K562 (cell line): ENCODE data around the gene ADAM8.

Experiments used
- ATF3 ChIP-seq, 2 experiments: fragments of 450-650 bp in 1 of 2; sonication (generic) in 1 of 2; formaldehyde crosslinking in 1 of 2; IDR thresholded peaks in 1 of 2; conservative IDR thresholded peaks in 1 of 2; 2 replicates each; pipeline versions ENCODE4 v1.6.1 to v1.8.1; 2016 to 2023; ENCODE audit warnings: mild to moderate bottlenecking in 2 of 2, moderate library complexity in 2 of 2, inconsistent platforms in 1 of 2, missing genetic modification reagents in 1 of 2
- CHD7 ChIP-seq: fragments of 200-600 bp; sonication (generic); IDR thresholded peaks from one replicate; pipeline ENCODE4 v1.6.1; 2012; ENCODE audit warnings: mild to moderate bottlenecking, low read depth, low read length, inconsistent platforms
- CTCF ChIP-seq, 3 experiments: IDR thresholded peaks in 2 of 3; conservative IDR thresholded peaks in 1 of 3; 2 replicates each; pipeline ENCODE4 v1.5.1; 2011 to 2012; ENCODE audit warnings: low read length in 3 of 3, mild to moderate bottlenecking in 3 of 3, control low read depth in 2 of 3, improper control_type of control experiment in 1 of 3, inconsistent platforms in 1 of 3, low read depth in 1 of 3, mixed read lengths in 1 of 3, moderate library complexity in 1 of 3; ENCODE audit not compliant: insufficient read depth in 2 of 3
- POLR2G ChIP-seq: fragments of 200-400 bp; formaldehyde crosslinking; IDR thresholded peaks from 2 replicates; pipeline ENCODE4 v1.6.1; 2017; ENCODE audit warnings: low read depth, mild to moderate bottlenecking, antibody characterized with exemption, low read length, moderate library complexity
- RNF219 ChIP-seq: fragments of 250-450 bp; sonication (Bioruptor Pico); IDR thresholded peaks from 2 replicates; pipeline ENCODE4 v1.5.0; 2022; ENCODE audit warnings: mild to moderate bottlenecking
- SMC3 ChIP-seq: conservative IDR thresholded peaks from 2 replicates; pipeline ENCODE4 v1.6.1; 2011; ENCODE audit warnings: low read depth, low read length, improper control_type of control experiment; ENCODE audit not compliant: insufficient read depth

- TF ChIP-seq ATF3 (IDR thresholded peaks at IDR 0.05) (no peak), ATF3 (CRISPR knock-in tag; conservative IDR thresholded peaks at IDR 0.05) (no peak), CTCF (IDR thresholded peaks at IDR 0.05 in 2 of 3, conservative IDR thresholded peaks at IDR 0.05 in 1 of 3; ENCODE audit: insufficient read depth in 2 of 3, low read depth in 1 of 3, low read length in 3 of 3) (no peak), RNF219 (CRISPR knock-in tag) (no peak), SMC3 (no peak), CHD7 (no peak), POLR2G (no peak)
Measured at GRCh38 chr10:133241501-133242205, 35.0 kb downstream of the ADAM8 start.
